ENCODE data around the gene GALNT1. TPM values are rescaled to one million over a fixed set of nuclear protein-coding genes. Genes with fewer than 3 reads are reported as not detected.

Gene GALNT1
- total RNA-seq, 1 donor from 2014 or later: 48.0 TPM

Small RNAs within 50 kb of the gene (microRNA-seq; reads per million reads assigned to microRNA genes)
- not detected for gene MIR3975

Other genes starting within 250 kb of the GALNT1 start
- 44.4 TPM for gene ZNF24, start 237.3 kb upstream of the GALNT1 start, total RNA-seq
- gene ZNF396, start 204.4 kb upstream of the GALNT1 start, total RNA-seq: 0.48 TPM
- 23.1 TPM for gene INO80C, start 83.8 kb upstream of the GALNT1 start, total RNA-seq

Data from Right ventricle myocardium superior (tissue), 1 donor.